ENCODE results near the gene PTPRM. TPM values are rescaled to one million over a fixed set of nuclear protein-coding genes. Genes with fewer than 3 reads are reported as not detected.

PTPRM gene
- polyA plus RNA-seq, 1 donor from 2014 or later: 126 TPM

GRCh38 chr18:7676253-7676873, 109.2 kb downstream of the PTPRM start:
- H3K36me3 ChIP-seq (ENCODE audit: insufficient read depth, low read length): no peaks in the 10 kb centered on the region
- H3K9ac ChIP-seq (ENCODE audit: low read length): no peak overlapping the region
- H3K27me3 ChIP-seq (ENCODE audit: insufficient read depth, low read depth, low read length): no peaks in the 10 kb centered on the region
- no peak overlapping the region for H3K4me2 ChIP-seq (ENCODE audit: low read length)
- no peaks in the 10 kb centered on the region for H3K9me3 ChIP-seq (ENCODE audit: low read length)
- no peak overlapping the region for H2AFZ ChIP-seq (ENCODE audit: low read depth, low read length)
- TF ChIP-seq SMC3 (conservative IDR thresholded peaks at IDR 0.05; ENCODE audit: poor library complexity): no peak
- no peak for TF ChIP-seq REST (IDR thresholded peaks at IDR 0.05; ENCODE audit: borderline replicate concordance)
- TF ChIP-seq TAF1 (IDR thresholded peaks at IDR 0.05; ENCODE audit: low read depth): no peak
- no peak for TF ChIP-seq POLR2AphosphoS5 (IDR thresholded peaks at IDR 0.05)
- TF ChIP-seq EZH2 (IDR thresholded peaks at IDR 0.05; ENCODE audit: borderline replicate concordance, insufficient read depth, low read length, poor library complexity, severe bottlenecking): no peak
- TF ChIP-seq RAD21 (conservative IDR thresholded peaks at IDR 0.05): no peak
- no peak for TF ChIP-seq CTCF (IDR thresholded peaks at IDR 0.05; ENCODE audit: poor library complexity, severe bottlenecking)
- no peak for TF ChIP-seq MXI1 (conservative IDR thresholded peaks at IDR 0.05; ENCODE audit: poor library complexity, severe bottlenecking)
- no peak for TF ChIP-seq EP300 (conservative IDR thresholded peaks at IDR 0.05; ENCODE audit: poor library complexity, severe bottlenecking)
- no peaks in the 10 kb centered on the region for H4K20me1 ChIP-seq (ENCODE audit: insufficient read depth)
- H3K9me2 ChIP-seq (ENCODE audit: insufficient read depth, low read length): no peaks in the 10 kb centered on the region
- no peak overlapping the region for H3K27ac ChIP-seq (ENCODE audit: low read length)
- H3K4me3 ChIP-seq (ENCODE audit: low read length): no peak overlapping the region
- no peaks in the 10 kb centered on the region for H3F3A ChIP-seq (ENCODE audit: insufficient read depth, low read length, poor library complexity, severe bottlenecking)
- H3K79me2 ChIP-seq (replicated peaks; ENCODE audit: insufficient read depth, low read length): no peaks in the 10 kb centered on the region

GRCh38 chr18:7677001-7677400, 109.9 kb downstream of the PTPRM start:
- no peaks in the 10 kb centered on the region for H4K20me1 ChIP-seq (ENCODE audit: insufficient read depth)
- no peaks in the 10 kb centered on the region for H3K9me2 ChIP-seq (ENCODE audit: insufficient read depth, low read length)
- H3F3A ChIP-seq (ENCODE audit: insufficient read depth, low read length, poor library complexity, severe bottlenecking): no peaks in the 10 kb centered on the region
- no peaks in the 10 kb centered on the region for H3K36me3 ChIP-seq (ENCODE audit: insufficient read depth, low read length)
- H3K4me3 ChIP-seq (ENCODE audit: low read length): no peak overlapping the region
- H3K27me3 ChIP-seq (ENCODE audit: insufficient read depth, low read depth, low read length): no peaks in the 10 kb centered on the region
- no peak for TF ChIP-seq POLR2AphosphoS5 (IDR thresholded peaks at IDR 0.05)
- no peak for TF ChIP-seq REST (IDR thresholded peaks at IDR 0.05; ENCODE audit: borderline replicate concordance)
- TF ChIP-seq MXI1 (conservative IDR thresholded peaks at IDR 0.05; ENCODE audit: poor library complexity, severe bottlenecking): no peak
- no peak for TF ChIP-seq EP300 (conservative IDR thresholded peaks at IDR 0.05; ENCODE audit: poor library complexity, severe bottlenecking)
- no peak for TF ChIP-seq EZH2 (IDR thresholded peaks at IDR 0.05; ENCODE audit: borderline replicate concordance, insufficient read depth, low read length, poor library complexity, severe bottlenecking)
- no peak for TF ChIP-seq RAD21 (conservative IDR thresholded peaks at IDR 0.05)
- TF ChIP-seq SMC3 (conservative IDR thresholded peaks at IDR 0.05; ENCODE audit: poor library complexity): no peak
- no peak for TF ChIP-seq TAF1 (IDR thresholded peaks at IDR 0.05; ENCODE audit: low read depth)
- TF ChIP-seq CTCF (IDR thresholded peaks at IDR 0.05; ENCODE audit: poor library complexity, severe bottlenecking): no peak
- H3K9ac ChIP-seq (ENCODE audit: low read length): no peak overlapping the region
- H3K9me3 ChIP-seq (ENCODE audit: low read length): no peaks in the 10 kb centered on the region
- H3K4me2 ChIP-seq (ENCODE audit: low read length): no peak overlapping the region
- no peaks in the 10 kb centered on the region for H3K79me2 ChIP-seq (replicated peaks; ENCODE audit: insufficient read depth, low read length)
- no peak overlapping the region for H3K27ac ChIP-seq (ENCODE audit: low read length)
- H2AFZ ChIP-seq (ENCODE audit: low read depth, low read length): no peak overlapping the region
